ENCODE data around the gene RAPGEF6.

DNA sequence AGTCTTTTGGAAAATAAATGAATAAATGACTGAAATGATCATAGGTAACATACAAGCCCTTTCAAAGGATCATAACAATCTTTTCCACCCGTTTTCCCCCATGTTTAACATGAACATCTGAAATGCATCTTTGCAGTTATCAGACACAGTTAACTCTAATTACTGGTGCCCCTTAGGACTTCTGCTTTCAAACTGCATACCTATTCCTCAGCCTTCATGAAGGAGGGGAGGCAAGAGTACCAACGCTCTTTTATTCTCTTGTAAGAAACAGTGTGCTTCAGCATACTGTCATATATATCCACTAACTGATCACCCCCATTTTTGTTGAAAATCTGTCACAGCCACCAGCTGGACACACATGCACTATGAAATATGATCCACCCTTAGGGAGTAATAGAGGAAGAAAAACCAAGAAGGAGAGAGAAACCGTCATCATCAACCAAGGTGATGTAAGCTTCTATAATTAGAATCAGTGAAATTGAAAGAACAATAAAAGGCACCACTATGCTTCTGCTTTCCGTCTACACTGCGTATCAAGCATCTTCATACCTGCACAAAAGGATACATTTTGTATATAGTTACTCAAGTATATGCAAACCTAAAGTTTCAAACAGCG lies 98.7 kb downstream of the RAPGEF6 start:
- TF ChIP-seq STAT1 (IDR thresholded peaks at IDR 0.05; ENCODE audit: unreplicated experiment) (no peak), EZH2 (IDR thresholded peaks at IDR 0.05; ENCODE audit: low read depth, unreplicated experiment) (no peak)
- TF ChIP-seq, protein P1, sequence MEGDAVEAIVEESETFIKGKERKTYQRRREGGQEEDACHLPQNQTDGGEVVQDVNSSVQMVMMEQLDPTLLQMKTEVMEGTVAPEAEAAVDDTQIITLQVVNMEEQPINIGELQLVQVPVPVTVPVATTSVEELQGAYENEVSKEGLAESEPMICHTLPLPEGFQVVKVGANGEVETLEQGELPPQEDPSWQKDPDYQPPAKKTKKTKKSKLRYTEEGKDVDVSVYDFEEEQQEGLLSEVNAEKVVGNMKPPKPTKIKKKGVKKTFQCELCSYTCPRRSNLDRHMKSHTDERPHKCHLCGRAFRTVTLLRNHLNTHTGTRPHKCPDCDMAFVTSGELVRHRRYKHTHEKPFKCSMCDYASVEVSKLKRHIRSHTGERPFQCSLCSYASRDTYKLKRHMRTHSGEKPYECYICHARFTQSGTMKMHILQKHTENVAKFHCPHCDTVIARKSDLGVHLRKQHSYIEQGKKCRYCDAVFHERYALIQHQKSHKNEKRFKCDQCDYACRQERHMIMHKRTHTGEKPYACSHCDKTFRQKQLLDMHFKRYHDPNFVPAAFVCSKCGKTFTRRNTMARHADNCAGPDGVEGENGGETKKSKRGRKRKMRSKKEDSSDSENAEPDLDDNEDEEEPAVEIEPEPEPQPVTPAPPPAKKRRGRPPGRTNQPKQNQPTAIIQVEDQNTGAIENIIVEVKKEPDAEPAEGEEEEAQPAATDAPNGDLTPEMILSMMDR (conservative IDR thresholded peaks at IDR 0.05; ENCODE audit: low read depth in 2 of 2) = no peak

Measured in GM23338 (cell line).